Nucleus accumbens (tissue), 56 donors: Measurements from ENCODE around the gene ARHGAP15.
"Not testable (repeated sequence)": the region's sequence is repeated elsewhere in the genome, so short reads cannot be mapped to it uniquely, and the experiment has no call there.

ENCODE experiments used
- DNase-seq, 56 donors: peaks; one replicate each; lab custom pipeline; 2025; lab: John Stamatoyannopoulos, UW

The ARHGAP15 gene

DNA sequence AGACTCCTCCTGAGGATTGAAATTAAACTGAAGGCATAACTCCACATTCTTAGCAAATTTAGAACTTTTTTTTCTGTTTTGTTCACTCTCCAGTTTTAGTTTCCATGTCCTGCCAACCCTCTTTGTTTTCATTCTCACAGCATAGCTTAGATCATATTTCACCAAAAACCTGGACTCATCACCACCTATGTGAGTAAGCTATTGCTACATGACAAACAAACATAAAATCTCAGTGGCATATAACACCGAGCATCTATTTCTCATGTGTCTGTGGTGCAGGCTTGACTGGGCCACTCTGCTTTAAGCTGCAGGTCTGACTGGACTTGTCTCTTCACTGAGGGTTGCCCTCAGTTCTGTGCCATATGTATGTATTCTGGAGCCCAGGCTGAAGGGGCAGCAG lies 385.2 kb downstream of the ARHGAP15 start:
- DNase-seq = no peak

DNA sequence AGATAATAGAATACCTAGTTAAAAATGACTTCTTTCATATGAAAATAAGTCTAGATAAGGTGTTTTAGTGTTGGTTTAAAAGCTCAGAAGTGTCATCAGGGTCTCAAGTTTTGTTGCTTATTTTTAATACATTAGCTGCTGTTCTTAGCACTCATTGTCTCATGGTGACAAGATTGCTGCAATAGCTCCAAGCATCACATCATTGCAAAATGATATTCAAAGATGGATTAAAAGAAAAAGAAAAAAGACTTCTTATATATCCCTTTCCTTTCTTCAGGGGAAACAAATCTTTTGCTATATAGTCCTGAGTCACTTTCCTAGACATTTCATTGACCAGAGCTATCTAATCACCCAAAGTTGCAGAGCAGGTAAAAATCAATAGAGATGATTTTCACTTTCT lies 386.1 kb downstream of the ARHGAP15 start:
- DNase-seq = no peak

- no peak for DNase-seq
Measured at GRCh38 chr2:143519521-143519920, 390.3 kb downstream of the ARHGAP15 start.

- no peak for DNase-seq
Measured at GRCh38 chr2:143521396-143521795, 392.2 kb downstream of the ARHGAP15 start.

- no peak for DNase-seq
Measured at GRCh38 chr2:143522699-143523098, 393.5 kb downstream of the ARHGAP15 start.

GRCh38 chr2:143524119-143524553 lies 394.9 kb downstream of the ARHGAP15 start:
- DNase-seq = no peak

DNA sequence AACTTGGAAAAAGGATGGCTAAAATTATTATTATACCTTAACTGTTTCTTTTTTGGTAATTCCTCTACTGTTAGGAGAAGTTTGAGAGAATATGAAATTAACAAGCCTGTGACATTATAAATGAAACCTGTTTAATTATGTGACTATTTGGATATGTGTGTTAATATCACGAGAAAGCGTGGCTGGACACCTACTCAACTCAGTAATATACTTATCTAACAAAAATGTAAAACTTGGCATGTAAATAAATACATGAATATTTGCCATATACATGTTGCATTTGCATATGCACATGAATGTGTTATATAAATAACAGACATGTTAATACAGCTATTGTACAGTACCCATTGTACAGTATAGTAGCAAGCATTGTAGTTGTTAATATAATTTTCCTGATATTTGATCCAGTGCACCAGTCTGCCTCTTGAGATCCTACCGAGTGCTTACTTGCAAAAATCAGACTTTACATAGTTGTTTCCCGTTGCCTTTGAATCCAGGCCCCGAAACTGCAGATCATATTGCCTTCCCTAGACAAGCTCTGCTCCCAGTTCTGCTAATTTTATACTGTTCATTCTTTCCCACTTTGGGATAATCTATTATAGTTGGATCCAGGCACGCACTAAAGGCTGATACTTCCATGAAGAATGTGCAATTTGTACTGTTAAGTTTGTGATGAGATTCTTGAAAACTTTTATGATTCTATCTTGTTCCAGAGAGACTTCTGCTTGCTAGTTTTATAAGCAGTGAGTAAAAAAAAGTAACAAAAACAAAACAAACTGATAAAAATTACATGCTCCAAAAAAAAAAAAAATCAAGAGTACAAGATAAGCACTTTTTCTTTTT lies 395.6 kb downstream of the ARHGAP15 start:
- no peak for DNase-seq

GRCh38 chr2:143525402-143525860 lies 396.2 kb downstream of the ARHGAP15 start:
- DNase-seq = no peak

- DNase-seq = no peak
Measured at GRCh38 chr2:143526498-143526897, 397.3 kb downstream of the ARHGAP15 start.

DNA sequence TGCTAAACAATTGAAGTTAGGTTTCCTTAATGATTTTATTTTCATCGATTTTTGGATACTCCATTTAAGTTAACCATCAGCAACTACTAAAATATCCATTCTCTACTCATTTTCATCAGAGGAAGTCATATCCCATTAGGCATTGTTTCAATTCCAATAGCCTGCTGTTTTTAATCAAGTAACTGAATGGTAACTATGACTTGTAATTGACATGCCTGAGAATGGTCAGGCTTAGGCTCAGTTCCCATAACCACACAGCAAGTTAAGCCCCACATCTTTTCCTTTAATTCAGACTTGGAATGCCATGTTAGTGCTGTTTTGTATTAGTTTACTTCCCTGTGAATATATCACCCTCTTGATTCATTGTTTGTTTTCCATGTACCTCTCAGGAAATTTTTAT lies 398.8 kb downstream of the ARHGAP15 start:
- no peak for DNase-seq

GRCh38 chr2:143529118-143529720 lies 400.0 kb downstream of the ARHGAP15 start:
- no peak for DNase-seq

DNA sequence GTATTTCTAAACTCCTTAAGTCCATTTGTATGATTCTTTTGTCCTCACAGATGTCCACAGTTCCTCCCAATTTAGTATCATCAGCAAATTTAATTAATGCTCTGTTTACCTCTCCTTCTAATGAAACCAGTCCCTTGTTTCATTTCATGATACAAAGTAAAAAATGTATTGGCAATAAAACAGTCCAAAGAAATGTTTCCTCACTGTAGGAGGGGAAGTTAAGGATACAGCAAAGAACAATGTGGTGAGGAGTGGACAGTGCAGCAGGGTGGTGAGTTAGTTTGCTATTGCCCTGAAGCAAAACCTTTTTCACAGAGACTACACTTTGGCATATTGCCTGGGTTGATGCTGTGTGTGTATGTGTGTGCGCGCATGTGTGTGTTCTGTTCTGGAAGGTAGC lies 401.5 kb downstream of the ARHGAP15 start:
- no peak for DNase-seq

- DNase-seq = no peak
Measured at GRCh38 chr2:143532061-143532460, 402.8 kb downstream of the ARHGAP15 start.

DNA sequence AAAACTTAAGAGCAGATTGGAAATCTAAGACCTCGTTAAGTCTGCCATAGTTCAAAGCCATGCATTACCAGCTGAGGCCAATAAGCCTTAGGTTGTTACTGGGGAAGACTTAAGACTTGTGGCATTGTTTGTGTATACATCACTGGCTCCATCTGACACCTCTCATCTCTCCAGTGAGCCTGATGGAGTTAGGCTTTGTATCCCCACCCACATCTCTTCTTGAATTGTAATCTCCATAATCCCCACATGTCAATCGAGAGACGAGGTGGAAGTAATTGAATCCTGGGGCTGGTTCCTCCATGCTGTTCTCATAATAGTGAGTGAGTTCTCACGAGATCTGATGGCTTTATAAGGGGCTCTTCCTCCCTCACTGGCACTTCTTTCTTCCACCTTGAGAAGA lies 404.6 kb downstream of the ARHGAP15 start:
- DNase-seq = no peak

DNA sequence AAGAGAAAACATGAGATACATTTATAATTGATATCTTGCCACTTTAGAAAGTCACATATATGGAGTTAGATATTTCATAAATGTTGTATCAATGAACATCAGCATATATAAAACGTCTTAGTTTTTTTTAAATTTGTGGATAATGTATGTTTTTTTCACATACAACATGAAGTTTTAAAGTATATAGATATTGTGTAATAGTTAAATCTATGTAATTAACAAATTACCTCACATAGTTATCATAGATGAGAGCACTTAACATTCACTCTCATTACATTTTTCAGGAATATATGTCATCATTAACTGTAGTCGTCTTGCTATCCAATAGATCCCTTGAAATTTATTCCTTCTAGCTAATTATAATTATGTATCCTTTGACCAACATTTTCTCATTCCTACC lies 406.6 kb downstream of the ARHGAP15 start:
- DNase-seq = no peak

- DNase-seq = not testable (repeated sequence)
Measured at GRCh38 chr2:143541899-143542298, 412.7 kb downstream of the ARHGAP15 start.

DNA sequence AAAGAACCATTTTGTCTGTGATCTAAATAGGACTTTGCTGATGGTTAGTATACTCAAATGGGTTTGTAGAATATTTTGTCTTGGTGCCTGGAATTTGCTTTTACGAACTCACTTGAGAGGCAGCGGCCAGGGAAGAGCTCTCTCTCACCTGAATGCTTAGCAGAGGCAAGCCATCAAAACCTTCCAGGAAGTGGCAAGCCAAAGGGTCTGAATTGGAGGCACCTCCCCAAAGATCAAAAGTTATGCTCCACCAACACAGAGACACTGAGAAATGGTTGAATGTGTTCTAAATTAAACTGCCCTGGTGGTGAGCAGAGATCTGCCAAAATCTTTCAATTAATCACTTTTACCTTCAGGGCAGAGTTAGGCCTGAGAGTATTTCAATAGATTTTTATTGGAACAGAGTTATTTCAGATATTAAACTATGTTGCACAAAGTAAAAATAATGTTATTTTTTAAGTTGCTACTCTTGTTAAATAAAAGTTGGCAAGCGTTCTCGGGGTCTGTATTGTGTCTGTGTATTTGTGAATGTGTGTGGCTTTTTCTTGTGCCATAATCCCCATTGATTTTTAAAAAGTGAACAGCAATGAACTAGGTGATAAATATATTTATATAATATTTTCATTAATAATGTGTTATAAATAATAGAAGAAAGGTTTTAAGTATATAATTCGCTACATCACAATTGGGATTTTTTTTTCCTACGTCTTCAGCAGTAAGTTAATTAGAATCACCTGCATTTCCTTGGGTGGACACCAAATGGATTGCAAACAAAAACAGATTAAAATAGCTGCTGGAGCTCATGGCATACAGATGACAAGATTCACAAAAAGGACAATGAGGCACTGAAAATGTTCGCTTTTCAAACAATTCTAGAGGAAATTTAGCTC lies 416.1 kb downstream of the ARHGAP15 start:
- DNase-seq = no peak

DNA sequence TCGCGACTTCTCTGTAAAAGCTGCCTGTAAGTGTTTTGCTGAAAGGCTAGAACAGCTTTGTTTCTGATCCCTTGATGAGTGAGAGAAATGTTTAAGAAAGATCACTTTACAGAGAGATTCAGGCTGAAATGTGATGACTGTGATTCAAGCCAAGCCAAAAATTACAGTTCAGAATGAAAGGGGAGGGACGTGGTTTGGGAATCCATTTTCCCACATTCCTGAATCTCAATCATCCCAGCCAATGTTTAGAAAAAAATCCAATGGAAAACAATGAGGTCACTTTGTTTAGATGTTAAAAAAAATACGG lies 416.7 kb downstream of the ARHGAP15 start:
- DNase-seq = no peak

- no peak for DNase-seq
Measured at GRCh38 chr2:143548032-143548431, 418.8 kb downstream of the ARHGAP15 start.

- no peak for DNase-seq
Measured at GRCh38 chr2:143550500-143550899, 421.3 kb downstream of the ARHGAP15 start.

- no peak for DNase-seq
Measured at GRCh38 chr2:143551971-143552650, 422.9 kb downstream of the ARHGAP15 start.
